Esophagus squamous epithelium (tissue), 4 donors: ENCODE measurements around the gene SENP3.

Source experiments
- CTCF ChIP-seq, 6 experiments: fragments of 450-650 bp in 4 of 6; fragments of 200-600 bp in 2 of 6; sonication (generic) in 2 of 6; IDR thresholded peaks; one replicate each; pipeline ENCODE4 v1.5.1; 2016 to 2019; ENCODE audit warnings: antibody characterized with exemption in 6 of 6, mild to moderate bottlenecking in 4 of 6, moderate library complexity in 4 of 6
- POLR2A ChIP-seq, 4 donors: fragments of 450-650 bp; IDR thresholded peaks; one replicate each; pipeline ENCODE4 v1.6.1; 2017; ENCODE audit warnings: antibody characterized with exemption in 4 of 4, mild to moderate bottlenecking in 4 of 4, moderate library complexity in 3 of 4

DNA sequence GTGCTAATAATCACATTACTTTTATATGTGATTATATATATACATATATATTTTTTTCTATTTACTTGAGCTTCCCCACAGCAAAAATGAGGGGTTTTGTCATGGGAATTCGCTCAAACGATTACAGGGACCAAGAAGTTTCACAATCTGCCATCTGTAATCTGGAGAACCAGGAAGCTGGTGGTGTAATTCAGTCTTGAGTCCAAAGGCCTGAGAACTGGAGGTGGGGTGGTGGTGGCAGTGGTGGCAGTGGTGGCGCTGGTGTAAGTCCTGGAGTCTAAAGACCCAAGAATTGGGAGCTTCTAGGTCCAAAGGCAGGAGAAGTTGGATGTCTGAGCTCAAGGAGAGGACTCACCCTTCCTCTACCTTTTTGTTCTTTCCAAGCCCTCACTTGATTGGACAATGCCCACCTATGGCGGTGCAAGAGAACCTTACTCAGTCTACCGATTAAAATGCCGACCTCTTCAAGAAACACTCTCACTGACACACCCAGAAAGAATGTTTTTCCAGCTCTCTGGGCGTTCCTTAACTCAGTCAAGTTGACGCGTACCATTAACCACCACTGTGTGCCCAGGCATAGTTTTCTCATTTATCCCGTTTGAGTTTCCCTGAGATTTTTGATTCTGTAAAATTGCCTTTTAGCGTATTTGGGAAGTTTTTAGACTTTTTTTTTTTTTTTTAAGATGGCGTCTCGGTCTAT, 45.7 kb upstream of the SENP3 start:
- TF ChIP-seq CTCF (IDR thresholded peaks at IDR 0.05) = no peak
- TF ChIP-seq POLR2A (IDR thresholded peaks at IDR 0.05) = no peak
